CD4-positive, alpha-beta T cell treated with Interferon alpha-2 for 1 hour (primary cell): Measurements from ENCODE around the gene PPP1R14C.

Source experiments
- DNase-seq, 2 donors: peaks; one replicate each; pipeline ENCODE4 v3.0.0-alpha.2; 2020 to 2022

PPP1R14C gene

DNA sequence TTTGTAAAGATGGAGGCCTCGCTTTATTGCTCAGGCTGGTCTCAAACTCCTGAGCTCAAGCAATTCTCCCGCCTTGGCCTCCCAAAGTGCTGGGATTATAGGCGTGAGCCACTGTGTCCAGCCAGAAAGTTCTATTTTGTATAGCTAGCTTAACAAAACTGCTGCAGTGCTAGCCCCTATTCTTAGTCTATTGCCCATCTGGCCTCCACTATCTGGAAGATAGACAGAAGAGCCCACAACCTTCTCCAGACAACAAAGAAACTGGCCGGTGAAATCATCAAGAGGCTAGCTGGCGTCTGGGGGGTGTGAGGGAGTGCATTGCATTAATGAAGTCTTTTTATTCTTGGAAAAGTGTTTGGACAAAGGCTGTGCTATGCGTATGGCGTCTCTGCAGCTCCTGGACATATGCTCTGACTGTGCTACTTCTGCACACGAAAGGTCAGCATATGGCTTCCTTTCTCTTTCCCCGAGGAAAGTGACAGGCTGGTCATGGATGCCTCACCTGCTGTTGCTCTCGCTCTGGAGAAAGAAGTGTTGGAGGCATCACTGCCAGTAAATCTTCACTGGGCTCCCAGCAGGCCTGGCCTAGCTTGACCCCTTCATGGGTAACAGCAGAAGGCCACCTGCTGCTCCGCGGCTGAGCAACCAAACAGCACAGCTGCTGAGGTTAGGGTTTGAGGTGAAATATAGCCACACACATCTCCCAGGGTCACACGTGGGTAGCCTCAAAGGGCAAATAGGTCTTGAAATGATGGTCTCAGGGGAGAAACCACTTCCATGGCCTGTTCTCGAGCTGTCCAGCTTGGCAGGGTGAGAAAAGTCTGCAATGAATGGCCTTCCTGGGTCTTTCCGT is 130.8 kb downstream of the PPP1R14C start:
- no peak for DNase-seq

DNA sequence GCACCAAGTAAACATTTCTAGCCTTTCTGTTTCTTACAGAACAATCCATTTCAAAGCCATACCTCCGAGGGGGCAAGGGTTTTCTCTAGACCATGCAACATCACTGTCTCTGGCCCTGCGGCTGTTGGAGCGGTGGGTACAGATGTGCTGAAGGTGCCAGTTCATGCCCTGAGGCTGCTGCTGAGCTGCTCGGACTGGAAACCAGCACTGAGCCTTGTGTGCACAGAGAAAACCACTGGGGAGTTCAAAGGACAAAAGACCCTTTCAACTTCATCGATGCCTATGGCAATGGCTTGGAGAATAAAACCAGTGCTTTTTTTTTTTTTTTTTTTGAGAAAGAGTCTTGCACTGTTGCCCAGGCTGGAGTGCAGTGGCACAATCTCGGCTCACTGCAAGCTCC is 132.6 kb downstream of the PPP1R14C start:
- DNase-seq, result no peak

DNA sequence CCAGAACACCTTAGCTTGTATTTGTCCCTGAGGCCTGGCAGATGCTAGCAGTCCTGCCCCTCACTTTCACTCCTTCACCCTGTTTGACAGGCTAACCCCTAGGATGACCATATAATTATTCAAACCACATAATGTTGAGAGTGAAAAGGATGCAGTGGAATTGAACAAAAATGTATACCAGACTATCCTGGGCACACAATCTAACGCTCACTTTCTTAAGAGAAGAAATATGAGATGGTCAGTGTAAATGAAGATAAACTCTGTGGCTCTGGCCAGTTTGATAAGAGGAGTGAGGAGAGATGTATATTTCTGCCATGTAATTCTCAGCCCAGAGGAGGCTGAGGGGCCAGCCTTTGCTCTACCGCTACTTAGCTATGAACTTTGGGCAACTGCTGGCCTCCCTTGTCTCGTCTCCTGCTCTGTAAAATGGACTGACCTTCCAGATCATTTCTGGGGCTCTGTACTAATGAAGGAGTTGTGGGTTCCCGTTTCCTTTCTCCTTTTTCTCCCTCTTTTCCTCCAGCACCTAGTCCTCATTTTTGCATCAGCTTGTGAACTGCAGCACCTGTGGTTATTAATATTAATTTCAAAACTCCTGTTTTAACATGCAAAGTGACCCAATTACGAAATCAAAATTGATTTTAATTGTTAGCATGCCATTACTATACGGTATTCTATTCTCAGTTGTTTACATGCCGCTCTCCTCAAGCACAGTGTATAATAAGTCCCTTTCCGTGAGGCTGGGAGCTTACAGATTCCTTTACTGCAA is 133.5 kb downstream of the PPP1R14C start:
- DNase-seq, result no peak

DNA sequence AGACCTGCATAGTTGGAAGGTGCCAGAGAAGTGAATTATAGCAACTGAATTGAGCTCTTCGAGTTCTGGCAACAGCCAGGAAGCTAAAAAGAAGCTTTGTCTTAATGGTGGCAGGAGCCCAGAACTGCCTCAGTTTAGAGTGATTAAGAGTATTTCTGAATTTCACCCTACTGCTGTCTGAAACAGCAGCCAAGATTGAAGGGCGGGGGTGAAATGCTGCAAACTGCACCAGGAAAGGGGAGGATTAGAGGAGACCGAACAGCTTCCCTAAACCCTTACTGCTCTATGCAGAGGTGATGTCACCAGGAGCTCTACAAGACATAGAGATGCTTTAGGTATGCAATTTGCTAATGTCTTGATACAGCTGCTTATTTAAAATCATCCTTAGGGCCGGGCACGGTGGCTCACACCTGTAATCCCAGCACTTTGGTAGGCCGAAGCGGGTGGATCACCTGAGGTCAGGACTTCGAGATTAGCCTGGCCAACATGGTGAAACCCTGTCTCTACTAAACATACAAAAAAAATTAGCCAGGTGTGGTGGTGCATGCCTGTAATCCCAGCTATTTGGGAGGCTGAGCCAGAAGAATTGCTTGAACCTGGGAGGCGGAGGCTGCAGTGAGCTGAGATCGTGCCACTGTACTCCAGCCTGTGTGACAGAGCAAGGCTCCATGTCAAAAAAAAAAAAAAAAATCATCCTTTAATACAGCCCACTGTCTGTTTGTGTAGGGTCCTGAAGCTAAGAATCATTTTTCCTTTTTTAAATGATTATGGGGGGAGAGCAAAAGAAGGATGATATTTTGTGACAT is 134.3 kb downstream of the PPP1R14C start:
- DNase-seq, result no peak

DNA sequence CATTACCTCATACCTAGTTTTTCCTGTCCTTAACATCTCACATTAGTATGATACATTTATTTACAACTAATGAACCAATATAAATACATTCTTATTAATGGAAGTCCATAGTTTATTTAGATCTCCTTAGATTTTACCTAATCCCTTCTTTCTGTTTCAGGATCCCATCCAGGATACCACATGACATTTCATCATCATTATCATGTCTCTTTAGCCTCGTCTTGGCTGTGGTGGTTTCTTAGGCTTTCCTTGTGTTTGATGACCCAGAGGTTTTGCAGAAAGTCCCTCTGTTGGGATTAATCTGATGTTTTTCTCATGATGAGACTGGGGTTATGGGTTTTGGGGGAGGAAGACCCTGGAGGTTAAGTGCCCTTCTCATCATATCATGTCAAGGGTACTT is 136.7 kb downstream of the PPP1R14C start:
- no peak for DNase-seq

DNA sequence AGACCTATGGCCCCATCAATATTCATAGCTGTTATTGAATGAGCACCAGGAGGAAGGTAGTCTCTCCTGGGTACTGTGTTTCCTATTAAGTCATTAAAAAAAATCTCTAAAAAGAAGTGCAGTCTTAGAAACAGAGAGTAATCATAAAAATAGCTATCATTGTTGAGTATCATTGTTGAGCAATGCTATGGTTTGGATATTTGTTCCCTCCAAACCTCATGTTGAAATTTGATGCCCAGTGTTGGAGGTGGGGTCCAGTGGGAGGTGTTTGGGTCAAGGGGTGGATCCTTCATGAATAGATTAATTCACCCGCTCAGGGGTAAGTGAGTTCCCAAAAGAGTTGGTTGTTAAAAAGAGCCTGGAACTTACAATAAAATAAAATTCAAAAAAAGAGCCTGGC is 137.9 kb downstream of the PPP1R14C start:
- DNase-seq, result no peak

DNA sequence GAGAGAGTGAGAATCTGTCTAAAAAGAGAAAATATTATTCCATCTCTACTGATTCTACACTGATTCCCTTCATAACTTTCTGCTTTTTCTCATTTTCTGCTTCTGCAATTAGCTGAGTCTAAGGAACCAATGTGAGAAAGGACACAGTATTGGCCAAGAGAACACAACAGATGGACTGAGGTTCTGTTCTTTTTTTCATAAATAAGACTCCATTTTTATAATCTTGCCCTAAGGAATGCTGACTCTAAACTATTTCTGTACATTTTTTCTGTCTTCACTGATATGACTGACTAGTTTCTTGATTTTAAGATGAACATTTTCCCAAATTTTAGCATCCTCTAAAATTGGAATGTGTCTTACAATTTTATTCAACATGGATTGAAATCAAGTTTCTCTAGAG is 138.9 kb downstream of the PPP1R14C start:
- DNase-seq, result no peak

DNA sequence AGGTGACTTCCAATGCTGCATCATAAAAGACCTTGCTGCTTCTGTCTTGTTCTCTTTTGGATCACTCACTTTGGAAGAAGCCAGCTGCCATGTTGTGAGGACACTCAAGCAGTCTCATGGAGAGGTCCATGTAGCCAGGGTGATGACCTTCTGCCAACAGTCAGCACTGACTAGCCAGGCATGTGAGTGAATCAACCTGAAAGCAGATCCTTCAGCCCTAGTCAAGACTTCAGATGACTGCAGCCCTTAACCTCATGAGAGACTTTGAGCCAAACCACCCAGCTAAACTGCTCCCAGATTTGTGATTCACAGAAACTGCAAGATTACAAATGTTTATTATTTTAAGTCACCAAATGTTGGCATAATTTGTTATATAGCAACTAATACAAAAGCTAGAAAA is 140.0 kb downstream of the PPP1R14C start:
- DNase-seq, result no peak

DNA sequence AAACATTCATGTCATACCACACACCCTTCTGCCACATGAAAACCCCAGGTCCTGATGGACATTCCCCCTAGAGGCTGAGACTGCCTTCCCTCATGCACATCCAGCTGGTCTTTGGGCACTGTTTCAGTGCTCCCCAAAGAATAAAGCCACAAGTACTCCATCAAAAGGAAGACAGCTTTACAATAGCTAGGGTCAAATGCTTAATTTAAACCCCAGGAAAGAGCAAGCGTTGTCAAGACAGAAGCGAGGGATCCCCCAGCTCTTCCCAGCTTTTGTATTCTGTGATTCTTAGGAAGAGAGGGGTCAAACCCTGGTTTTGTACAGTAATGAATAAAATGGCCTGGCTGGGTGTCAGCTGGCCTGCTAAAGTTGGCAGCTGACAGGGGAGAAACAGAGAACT is 143.6 kb downstream of the PPP1R14C start:
- no peak for DNase-seq

DNA sequence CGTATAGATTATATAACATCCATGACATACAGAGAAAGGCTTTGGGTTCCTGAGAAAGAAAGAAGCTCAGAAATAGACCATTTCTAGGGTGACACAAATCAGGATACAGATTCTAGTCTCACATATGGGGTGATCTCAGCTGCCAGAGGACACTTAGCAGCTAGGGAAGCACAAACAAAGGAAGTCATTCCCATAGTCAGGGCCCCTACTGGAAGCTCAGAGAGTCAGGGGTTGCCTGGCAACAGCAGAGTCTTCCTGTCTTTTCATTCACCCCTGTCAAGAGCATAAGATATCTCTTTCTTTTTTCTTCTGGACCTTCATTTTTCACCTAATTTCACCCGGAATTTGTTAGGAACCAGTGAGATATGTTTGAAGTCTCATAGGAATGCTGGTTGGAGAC is 144.1 kb downstream of the PPP1R14C start:
- no peak for DNase-seq

DNA sequence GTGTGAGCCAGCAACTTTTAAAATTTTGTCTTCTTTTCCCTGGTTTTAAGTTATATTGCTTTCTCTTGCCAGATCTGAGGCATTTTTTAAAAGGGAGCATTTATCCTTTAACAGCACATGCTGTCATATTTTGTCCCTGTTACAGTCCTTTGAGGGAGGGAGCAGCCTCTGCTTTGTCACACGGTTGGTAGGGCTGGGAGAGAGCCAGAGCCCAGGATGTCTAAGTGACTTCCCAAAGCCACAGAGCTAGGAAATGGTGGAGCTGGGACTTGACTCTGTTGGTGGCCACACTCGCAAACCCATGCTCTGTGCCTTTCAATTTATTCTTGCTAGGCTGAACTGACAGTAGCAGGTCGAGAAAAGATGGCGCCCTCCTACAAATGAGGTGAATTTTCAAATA is 145.6 kb downstream of the PPP1R14C start:
- DNase-seq, result no peak

DNA sequence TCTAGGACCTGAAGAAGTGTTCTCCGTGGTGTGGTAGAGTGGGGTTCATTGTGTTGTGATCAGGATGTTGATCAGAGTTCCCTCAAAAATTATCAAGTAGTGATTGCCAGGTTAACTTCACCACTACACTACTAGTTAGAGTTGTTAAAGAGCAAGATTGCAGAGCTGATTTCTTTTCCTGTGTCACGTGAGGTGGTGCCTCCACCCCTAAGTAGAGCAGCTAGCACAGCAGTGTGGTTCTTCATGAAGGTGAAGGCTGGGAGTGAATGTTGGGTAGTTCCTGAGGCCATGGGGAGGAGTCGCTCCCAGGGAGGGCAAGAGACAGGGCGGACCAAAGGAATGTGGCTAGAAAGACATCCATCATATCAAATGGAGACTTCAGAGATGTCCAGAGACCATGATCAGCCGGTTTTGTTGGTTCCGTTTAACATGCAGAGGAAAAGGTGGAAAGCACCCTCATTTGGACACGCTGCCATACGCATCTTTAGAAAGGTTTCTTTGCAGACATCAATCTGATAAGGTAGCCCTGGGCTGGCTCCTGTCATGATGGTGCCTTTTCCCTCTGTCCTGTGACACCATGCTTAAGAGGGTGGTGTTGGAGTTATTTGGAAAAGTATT is 146.7 kb downstream of the PPP1R14C start:
- DNase-seq, result no peak

DNA sequence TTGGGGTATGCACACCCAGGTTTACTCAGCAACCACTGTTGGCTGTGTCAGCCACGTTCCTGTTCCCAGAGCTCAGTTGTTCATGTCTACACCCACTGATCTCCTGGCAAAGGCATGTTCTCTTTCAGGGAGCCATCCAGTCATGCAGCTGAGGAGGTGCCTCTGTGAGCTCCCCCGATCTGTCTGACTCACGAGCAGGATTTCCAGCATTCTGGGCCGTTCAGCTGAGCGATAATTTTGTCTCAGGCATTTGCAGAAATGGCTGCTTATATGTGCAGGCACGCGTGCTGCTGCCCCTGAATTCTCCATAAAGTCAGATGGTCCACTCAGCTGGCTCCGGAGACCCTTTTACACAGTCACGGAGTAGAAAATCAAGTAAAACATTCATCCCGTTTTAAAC is 147.6 kb downstream of the PPP1R14C start:
- DNase-seq, result no peak

DNA sequence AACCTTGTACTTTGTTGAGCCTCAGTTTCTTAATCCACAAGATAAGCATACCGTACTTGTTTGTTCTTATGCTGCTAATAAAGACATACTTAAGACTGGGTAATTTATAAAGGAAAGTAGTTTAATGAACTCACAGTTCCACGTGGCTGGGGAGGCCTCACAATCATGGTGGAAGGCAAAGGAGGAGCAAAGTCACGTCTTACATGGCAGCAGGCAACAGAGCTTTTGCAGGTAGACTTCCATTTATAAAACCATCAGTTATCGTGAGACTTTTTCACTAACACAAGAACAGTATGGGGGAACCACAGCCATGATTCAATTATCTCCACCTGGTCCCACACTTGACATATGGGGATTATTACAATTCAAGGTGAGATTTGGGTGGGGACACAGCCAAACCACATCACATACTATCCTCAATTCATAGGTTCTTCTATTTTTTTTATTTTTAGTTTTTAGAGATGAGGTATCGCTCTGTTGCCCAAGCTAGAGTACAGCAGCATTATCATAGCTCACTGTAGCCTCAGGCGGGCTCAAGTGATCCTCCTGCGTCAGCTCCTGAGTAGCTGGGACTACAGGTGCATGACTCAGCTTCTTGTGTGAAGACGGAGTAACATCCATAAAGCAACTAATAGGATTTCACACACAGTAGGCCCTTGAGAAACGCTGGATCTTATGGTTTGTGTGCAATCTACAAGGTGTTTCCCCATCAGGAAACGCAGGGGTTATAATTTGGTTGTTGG is 149.3 kb downstream of the PPP1R14C start:
- no peak for DNase-seq

DNA sequence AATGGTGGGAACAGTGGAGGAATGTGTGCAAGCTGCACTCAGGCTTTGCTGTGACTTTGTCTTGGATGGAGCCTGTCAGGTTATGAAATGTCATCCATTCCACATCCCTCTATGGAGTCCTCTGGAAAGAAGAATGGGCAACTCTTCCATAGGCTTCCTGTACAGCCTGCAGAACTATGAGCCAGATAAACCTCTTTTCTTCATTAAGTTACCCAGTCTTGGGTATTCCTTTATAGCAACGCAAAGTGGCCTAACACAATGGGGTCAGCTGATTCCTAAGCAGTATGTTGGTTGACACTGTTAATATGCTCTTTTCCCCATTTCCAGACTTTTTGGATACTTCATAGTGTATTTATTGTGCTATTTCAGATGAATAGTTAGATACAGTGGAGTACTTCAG is 150.2 kb downstream of the PPP1R14C start:
- DNase-seq, result no peak

DNA sequence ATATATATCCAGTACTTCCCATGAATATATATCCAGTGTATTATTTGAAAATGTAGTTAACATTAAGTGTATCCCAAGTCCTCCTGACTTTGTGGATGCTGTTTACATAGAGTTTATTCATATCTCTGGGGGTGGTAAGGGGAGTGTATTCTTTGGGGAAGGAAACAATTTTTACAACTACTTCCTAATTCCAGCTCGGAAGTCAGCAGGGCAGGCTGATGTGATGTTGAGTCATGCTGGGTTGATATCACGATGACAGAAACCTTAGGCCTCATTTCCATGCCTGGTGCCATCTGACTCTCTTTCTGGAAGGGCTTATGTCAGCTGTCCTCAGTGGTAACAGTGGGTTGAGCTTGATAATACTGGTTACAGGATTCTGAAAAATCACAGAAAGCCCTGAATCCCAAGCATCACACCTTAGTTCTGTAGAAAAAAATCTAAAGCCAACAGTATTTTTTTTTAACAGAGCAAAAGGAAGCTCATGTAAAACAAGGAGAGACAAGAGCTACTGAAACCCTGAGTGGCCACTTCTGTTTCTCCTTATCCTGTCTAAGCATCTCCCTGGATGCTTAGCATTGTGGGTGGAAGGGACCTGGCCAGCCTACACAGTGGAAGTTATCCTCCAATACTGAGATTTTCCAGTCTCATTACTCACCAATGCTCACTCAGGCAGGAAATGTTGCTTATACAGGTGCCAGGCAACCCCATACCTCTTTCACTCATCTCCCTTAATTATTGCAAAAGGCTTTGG is 150.8 kb downstream of the PPP1R14C start:
- DNase-seq, result no peak

DNA sequence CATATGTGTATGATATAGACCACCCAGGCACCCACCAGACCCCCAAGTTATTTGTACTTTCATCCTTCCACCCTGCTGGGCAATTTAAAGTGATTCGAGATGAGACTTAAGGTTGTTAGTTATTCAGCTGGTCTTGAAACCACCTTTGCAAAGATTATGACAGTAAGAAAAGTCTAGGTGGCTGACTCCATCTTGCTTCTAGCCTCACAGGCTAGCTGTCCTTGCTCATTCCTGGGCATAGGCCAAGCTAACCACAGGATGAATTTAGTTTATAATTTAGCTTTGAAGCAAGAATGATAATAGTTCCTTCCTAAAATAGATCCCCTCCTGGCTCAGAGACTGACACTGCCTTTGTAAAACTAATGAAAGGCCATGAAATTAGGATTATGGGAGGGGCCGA is 154.0 kb downstream of the PPP1R14C start:
- DNase-seq, result no peak

DNA sequence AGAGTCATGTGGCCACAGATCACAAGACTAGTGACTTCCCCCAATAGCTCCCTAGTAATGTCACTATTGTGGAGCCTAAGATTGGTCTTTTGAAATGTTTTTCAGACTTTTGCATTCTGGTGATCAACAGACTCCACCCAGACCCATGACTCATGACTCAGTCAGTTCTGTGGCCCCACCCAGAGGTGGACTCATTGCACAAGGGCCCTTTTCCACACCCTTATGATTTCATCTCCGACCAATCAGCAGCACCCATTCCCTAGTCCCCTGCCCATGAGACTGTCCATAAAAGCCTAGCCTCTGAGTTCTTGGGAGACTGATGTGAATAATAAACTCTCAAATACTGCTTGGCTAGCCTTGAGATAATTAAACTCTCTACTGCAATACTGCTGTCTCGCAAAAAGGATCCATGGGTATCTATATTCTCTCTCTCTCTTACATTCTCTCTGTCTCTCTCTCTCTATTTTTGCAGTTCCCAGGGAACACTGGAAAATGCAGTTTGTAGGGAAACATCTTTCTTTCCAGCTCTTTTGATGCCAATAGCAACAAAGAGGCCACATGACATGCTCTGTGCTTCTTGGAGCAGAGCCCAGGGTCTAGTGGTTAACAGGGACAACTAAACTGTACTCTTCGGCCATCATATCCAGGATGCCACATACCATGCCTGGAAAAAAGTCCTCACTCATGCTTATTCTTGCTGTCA is 154.6 kb downstream of the PPP1R14C start:
- no peak for DNase-seq

DNA sequence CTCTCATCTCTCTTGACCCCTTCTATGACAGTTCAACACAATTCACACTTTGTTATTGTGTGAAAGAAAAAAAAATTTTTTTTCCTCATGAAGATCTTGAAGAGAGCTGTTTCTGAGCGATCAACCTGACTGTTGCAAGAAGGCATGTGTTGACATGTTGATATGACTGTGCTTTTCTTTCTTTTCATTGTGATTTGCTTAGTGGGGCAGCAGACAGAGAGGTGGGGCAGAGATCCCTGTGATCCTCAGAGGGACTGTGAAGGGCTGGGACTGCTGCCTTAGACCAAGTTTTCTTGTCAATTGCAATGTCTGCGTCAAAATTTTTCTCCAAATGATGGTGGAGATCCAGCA is 155.2 kb downstream of the PPP1R14C start:
- DNase-seq, result no peak

DNA sequence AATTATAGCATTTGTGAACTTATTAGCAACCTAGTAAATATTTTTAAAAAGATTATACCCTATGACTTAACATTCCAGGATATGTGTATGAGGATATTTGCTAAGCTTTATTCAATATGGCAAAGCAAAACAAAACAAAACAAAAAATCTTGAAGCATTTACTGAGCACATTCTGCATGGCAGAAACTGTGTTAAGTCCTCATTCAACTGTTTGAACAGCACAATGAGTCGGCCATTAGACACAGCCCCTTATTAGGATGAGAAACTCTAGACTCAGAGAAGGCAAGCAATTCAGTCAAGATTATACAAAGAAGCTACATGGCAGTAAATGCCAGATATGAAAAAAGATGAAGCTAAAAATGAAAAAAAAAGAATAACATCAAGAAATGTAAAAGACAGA is 155.8 kb downstream of the PPP1R14C start:
- DNase-seq, result no peak
